GM21825 (cell line): ENCODE data around the gene LTB.
"Not testable (repeated sequence)": the region's sequence is repeated elsewhere in the genome, so short reads cannot be mapped to it uniquely, and the experiment has no call there.

Source experiments
- ATAC-seq: cut with Tn5 transposase; IDR thresholded peaks from one replicate; pipeline ENCODE4 v1.9.1; 2021; ENCODE audit warnings: mild to moderate bottlenecking, moderate library complexity; ENCODE audit not compliant: unreplicated experiment

The LTB gene

GRCh38 chr6:31609519-31610406 lies 27.5 kb upstream of the LTB start:
- ATAC-seq: no peak

- ATAC-seq: no peak
These were observed 25.1 kb upstream of the LTB start for GRCh38 chr6:31607317-31607716.

GRCh38 chr6:31597006-31597405 lies 14.8 kb upstream of the LTB start:
- no peak for ATAC-seq

- ATAC-seq: no peak
These were observed 10.2 kb upstream of the LTB start for GRCh38 chr6:31592396-31592771.

GRCh38 chr6:31590691-31591090 lies 8.5 kb upstream of the LTB start:
- not testable (repeated sequence) for ATAC-seq

- no peak for ATAC-seq
These were observed 6.8 kb upstream of the LTB start for GRCh38 chr6:31588871-31589650.

GRCh38 chr6:31587791-31588777 lies 5.9 kb upstream of the LTB start:
- ATAC-seq: no peak

- no peak for ATAC-seq
These were observed 4.5 kb upstream of the LTB start for GRCh38 chr6:31586599-31587281.

- no peak for ATAC-seq
These were observed 3.8 kb upstream of the LTB start, which contains the start of gene LST1 for GRCh38 chr6:31586008-31586407. TSS of gene LST1 (plus strand) at chr6:31586277. CDS start at chr6:31587300, 1,023 bp downstream.

GRCh38 chr6:31585491-31585890 lies 3.3 kb upstream of the LTB start:
- no peak for ATAC-seq

GRCh38 chr6:31581434-31582229 lies 592 bp downstream of the LTB start:
- no peak for ATAC-seq

GRCh38 chr6:31580807-31581433 lies 1.3 kb downstream of the LTB start:
- peak; percentile 39 for ATAC-seq

GRCh38 chr6:31580438-31580740 lies 1.8 kb downstream of the LTB start:
- ATAC-seq: no peak

GRCh38 chr6:31579546-31580437 lies 2.4 kb downstream of the LTB start:
- no peak for ATAC-seq

GRCh38 chr6:31579119-31579505 lies 3.1 kb downstream of the LTB start:
- ATAC-seq: no peak

- no peak for ATAC-seq
These were observed 3.8 kb downstream of the LTB start for GRCh38 chr6:31578184-31579118.

GRCh38 chr6:31577579-31577966 lies 4.7 kb downstream of the LTB start:
- ATAC-seq: no peak
